Measurements from ENCODE around the gene WDFY4.

Gene WDFY4

GRCh38 chr10:48683868-48684267 is 805 bp upstream of the WDFY4 start:
- DNase-seq (ENCODE audit: low spot score) = no peak
- no peak for TF ChIP-seq CTCF (IDR thresholded peaks at IDR 0.05; ENCODE audit: extremely low read depth, missing control alignments)

- TF ChIP-seq CTCF (IDR thresholded peaks at IDR 0.05; ENCODE audit: extremely low read depth, missing control alignments) = no peak
- DNase-seq (ENCODE audit: low spot score) = no peak
These were observed 246 bp upstream of the WDFY4 start for GRCh38 chr10:48684463-48684791.

- no peak for TF ChIP-seq CTCF (IDR thresholded peaks at IDR 0.05; ENCODE audit: extremely low read depth, missing control alignments)
- DNase-seq (ENCODE audit: low spot score) = no peak
These were observed 1.1 kb downstream of the WDFY4 start for GRCh38 chr10:48685731-48686130.

- no peak for TF ChIP-seq CTCF (IDR thresholded peaks at IDR 0.05; ENCODE audit: extremely low read depth, missing control alignments)
- DNase-seq (ENCODE audit: low spot score) = no peak
These were observed 6.4 kb downstream of the WDFY4 start for GRCh38 chr10:48690791-48691660.

GRCh38 chr10:48691812-48692528 is 7.3 kb downstream of the WDFY4 start:
- TF ChIP-seq CTCF (IDR thresholded peaks at IDR 0.05; ENCODE audit: extremely low read depth, missing control alignments) = no peak
- no peak for DNase-seq (ENCODE audit: low spot score)

- no peak for DNase-seq (ENCODE audit: low spot score)
- TF ChIP-seq CTCF (IDR thresholded peaks at IDR 0.05; ENCODE audit: extremely low read depth, missing control alignments) = no peak
These were observed 8.1 kb downstream of the WDFY4 start for GRCh38 chr10:48692748-48693147.

GRCh38 chr10:48693206-48693605 is 8.5 kb downstream of the WDFY4 start:
- DNase-seq (ENCODE audit: low spot score) = no peak
- TF ChIP-seq CTCF (IDR thresholded peaks at IDR 0.05; ENCODE audit: extremely low read depth, missing control alignments) = no peak

All from GM20000 (cell line).